Ascending aorta (tissue), 2 donors: ENCODE results near the gene PIK3C3. TPM values are rescaled to one million over a fixed set of nuclear protein-coding genes. Genes with fewer than 3 reads are reported as not detected.
A peak's percentile ranks its signal among the peaks of the same experiment; 100 is the strongest.

Experiments
- DNase-seq, 2 donors: peaks; one replicate each; pipeline ENCODE4 v3.0.0-alpha.2; 2019; ENCODE audit warnings: low spot score in 2 of 2
- H3K27ac ChIP-seq, 2 donors: fragments of 200-600 bp; sonication (generic); one replicate each; pipeline ENCODE4 v1.5.1; 2016 to 2017; ENCODE audit warnings: mild to moderate bottlenecking in 1 of 2
- H3K27me3 ChIP-seq: fragments of 200-600 bp; sonication (generic); one replicate; pipeline ENCODE4 v1.5.1; 2017
- H3K36me3 ChIP-seq, 2 donors: fragments of 200-600 bp; sonication (generic); one replicate each; pipeline ENCODE4 v1.5.1; 2016
- H3K4me1 ChIP-seq, 2 donors: fragments of 200-600 bp; sonication (generic); one replicate each; pipeline ENCODE4 v1.5.1; 2016 to 2017; ENCODE audit warnings: mild to moderate bottlenecking in 1 of 2
- H3K4me3 ChIP-seq, 2 donors: fragments of 200-600 bp; sonication (generic); one replicate each; pipeline ENCODE4 v1.5.1; 2016 to 2017; ENCODE audit warnings: mild to moderate bottlenecking in 1 of 2
- H3K9me3 ChIP-seq, 2 donors: fragments of 200-600 bp; sonication (generic); one replicate each; pipeline ENCODE4 v1.5.1; 2016
- CTCF ChIP-seq, 3 experiments: fragments of 200-600 bp in 2 of 3; fragments of 450-650 bp in 1 of 3; sonication (generic) in 2 of 3; IDR thresholded peaks; one replicate each; pipeline ENCODE4 v1.5.1; 2016 to 2019; ENCODE audit warnings: antibody characterized with exemption in 3 of 3, mild to moderate bottlenecking in 1 of 3, moderate library complexity in 1 of 3
- intact Hi-C: fragments of 100-400 bp; cut with DNase I; formaldehyde crosslinking; loops from one replicate; pipeline ENCODE4 v1.15.1; 2023
- total RNA-seq: library from RNA; depleted of rRNA; stranded (reverse); fragments of >200 nt; gene quantifications from one replicate; pipeline ENCODE4 v1.1.0, GENCODE V29; 2016

PIK3C3 gene
- total RNA-seq, result 24.1 TPM

DNA sequence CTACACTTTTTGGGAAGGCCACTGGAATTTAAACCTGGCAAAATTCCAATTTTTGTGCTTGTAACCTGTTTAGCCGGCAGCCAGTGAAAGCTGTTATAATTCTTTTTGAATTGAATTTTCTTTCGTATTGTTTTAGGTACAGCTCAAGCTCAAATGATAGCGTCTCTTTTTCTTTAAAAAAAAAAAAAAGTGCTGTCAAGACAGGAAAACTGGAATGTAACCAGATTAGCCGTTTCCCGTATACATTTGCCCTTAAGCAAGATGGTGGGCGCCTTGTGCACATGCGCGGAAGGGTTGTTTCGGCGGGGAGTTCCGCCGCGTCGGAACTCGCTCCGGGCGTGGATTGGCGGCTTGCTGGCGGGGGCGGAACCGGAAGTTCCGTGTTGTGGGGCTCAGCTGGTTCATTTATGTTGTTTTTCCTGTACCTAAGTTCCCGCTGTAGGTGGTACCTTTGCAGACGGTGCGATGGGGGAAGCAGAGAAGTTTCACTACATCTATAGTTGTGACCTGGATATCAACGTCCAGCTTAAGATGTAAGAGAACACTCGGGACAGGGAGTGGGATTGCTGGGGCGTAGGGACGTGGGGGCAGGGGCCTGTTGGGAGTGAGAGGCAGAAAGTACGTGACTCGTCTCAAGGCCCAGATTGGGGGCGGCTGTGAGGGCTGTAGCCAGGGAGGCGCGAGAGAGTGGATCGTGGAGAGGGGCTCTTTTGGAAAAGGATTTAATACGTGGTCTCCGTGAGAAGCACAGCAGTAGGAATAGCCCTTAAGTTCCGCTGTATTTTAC is at the start of gene PIK3C3:
TSS of gene PIK3C3 (plus strand) at position 408 of the 787 bp plus-strand sequence. CDS start at position 466, 58 bp downstream.
- Histone ChIP-seq H3K9me3 (no peaks in the 10 kb centered on the region), H3K27ac (peak within 1 kb of the TSS; percentile 73 to 77), H3K27me3 (no peaks in the 10 kb centered on the region), H3K4me1 (peaks cover 0 to 10% of the 10 kb centered on the region in 2 donors), H3K4me3 (peak within 1 kb of the TSS; percentile 78 to 83), H3K36me3 (peaks cover 0 to 3% of the 10 kb centered on the region in 2 donors)
- intact Hi-C loops, result no loop called here
- no peak for TF ChIP-seq CTCF (IDR thresholded peaks at IDR 0.05)
- peak; percentile 80 to 98 for DNase-seq

- Histone ChIP-seq H3K27me3 (no peaks in the 10 kb centered on the region), H3K9me3 (no peaks in the 10 kb centered on the region), H3K27ac (no peak overlapping the region), H3K36me3 (no peaks in the 10 kb centered on the region), H3K4me1 (no peaks in the 10 kb centered on the region), H3K4me3 (no peak overlapping the region)
- DNase-seq, result no peak
- TF ChIP-seq CTCF (IDR thresholded peaks at IDR 0.05), result no peak
- intact Hi-C loops, result no loop called here
These were observed 49.1 kb upstream of the PIK3C3 start for GRCh38 chr18:41905786-41906527.

DNA sequence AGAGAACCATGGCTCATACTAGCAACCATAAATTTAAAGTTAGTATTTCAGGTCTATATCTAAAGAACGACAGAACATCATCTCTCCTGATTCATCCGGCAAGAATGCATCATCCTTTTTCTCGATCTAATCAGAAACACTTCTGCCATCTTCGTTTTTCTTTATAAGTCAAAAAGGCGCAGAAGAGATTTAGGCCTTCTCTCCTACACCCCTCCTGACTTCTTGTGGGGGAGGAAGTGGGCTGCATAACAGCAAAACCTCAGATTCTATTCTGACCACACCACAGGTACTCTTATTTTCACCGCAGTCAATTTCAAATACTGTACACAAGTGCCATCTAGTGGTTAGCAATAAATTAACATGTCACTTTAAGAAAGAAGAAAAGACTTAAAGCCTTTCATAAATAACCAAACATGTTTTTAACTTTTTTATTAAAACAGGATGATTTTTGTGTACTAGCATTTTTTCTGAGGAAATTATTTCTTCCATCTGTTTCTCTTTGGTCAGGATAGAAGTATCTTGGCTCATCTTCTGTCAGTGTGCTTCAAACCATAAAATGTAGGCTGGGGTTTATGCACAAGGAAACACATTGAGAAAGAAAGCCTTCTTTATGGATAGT is 48.4 kb upstream of the PIK3C3 start:
- H3K9me3 ChIP-seq, result no peaks in the 10 kb centered on the region
- H3K4me1 ChIP-seq, result no peaks in the 10 kb centered on the region
- no peak overlapping the region for H3K4me3 ChIP-seq
- TF ChIP-seq CTCF (IDR thresholded peaks at IDR 0.05), result peak; percentile 37 to 62 (median 43)
- intact Hi-C loops, result no loop called here
- no peak overlapping the region for H3K27ac ChIP-seq
- no peaks in the 10 kb centered on the region for H3K27me3 ChIP-seq
- H3K36me3 ChIP-seq, result no peaks in the 10 kb centered on the region
- DNase-seq, result no peak

DNA sequence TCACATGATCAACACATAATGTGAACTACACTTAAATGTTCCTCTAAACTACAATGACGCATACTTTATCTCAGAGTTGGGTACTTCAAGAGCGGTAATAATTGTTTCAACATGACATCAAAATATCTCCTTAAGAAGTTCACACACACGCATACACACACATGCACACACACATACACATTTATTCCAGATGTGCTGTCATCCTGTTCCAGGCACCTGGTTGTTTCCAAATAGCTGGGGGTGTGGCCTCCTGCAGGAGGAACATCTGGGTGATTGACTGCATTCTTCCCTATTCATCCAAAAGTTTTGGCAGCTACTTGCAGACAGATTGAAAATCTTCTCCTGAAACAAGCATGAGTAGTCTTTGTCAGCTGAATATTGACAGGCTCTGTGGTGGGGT is 37.9 kb upstream of the PIK3C3 start:
- DNase-seq, result no peak
- H3K27ac ChIP-seq, result no peak overlapping the region
- H3K4me1 ChIP-seq, result no peaks in the 10 kb centered on the region
- no peaks in the 10 kb centered on the region for H3K27me3 ChIP-seq
- no peaks in the 10 kb centered on the region for H3K9me3 ChIP-seq
- intact Hi-C loops, result no loop called here
- H3K36me3 ChIP-seq, result no peaks in the 10 kb centered on the region
- TF ChIP-seq CTCF (IDR thresholded peaks at IDR 0.05), result no peak
- no peak overlapping the region for H3K4me3 ChIP-seq

- no peak overlapping the region for H3K4me3 ChIP-seq
- H3K36me3 ChIP-seq, result no peaks in the 10 kb centered on the region
- H3K27me3 ChIP-seq, result no peaks in the 10 kb centered on the region
- H3K4me1 ChIP-seq, result no peaks in the 10 kb centered on the region
- intact Hi-C loops, result no loop called here
- no peak overlapping the region for H3K27ac ChIP-seq
- no peak for DNase-seq
- H3K9me3 ChIP-seq, result no peaks in the 10 kb centered on the region
- no peak for TF ChIP-seq CTCF (IDR thresholded peaks at IDR 0.05)
These were observed 33.3 kb upstream of the PIK3C3 start for GRCh38 chr18:41921770-41922169.
